Naive thymus-derived CD4-positive, alpha-beta T cell (primary cell): ENCODE data around the gene OPN1LW. TPM values are rescaled to one million over a fixed set of nuclear protein-coding genes. Genes with fewer than 3 reads are reported as not detected.

Source experiments
- ATAC-seq: fragments of 150-1000 bp; cut with Tn5 transposase; 2 replicates; pipeline ENCODE4 v1.10.0; 2021; ENCODE audit warnings: mild to moderate bottlenecking, moderate library complexity
- CTCF ChIA-PET: fragments of 350-600 bp; sonication (Branson Sonifier 250); formaldehyde crosslinking; loops from one replicate; lab custom pipeline; 2021; ENCODE audit warnings: antibody characterized with exemption; lab: Charles Lee
- POLR2A ChIA-PET: fragments of 350-600 bp; sonication (Branson Sonifier 250); formaldehyde crosslinking; loops from one replicate; lab custom pipeline; 2021; ENCODE audit warnings: antibody characterized with exemption, inconsistent platforms; lab: Charles Lee
- DNase-seq, 9 donors: peaks; one replicate each; pipeline versions ENCODE4 v3.0.0 to v3.0.0-alpha.2; 2020 to 2022; ENCODE audit warnings: mixed read lengths in 1 of 9
- H3K27ac ChIP-seq: one replicate; pipeline ENCODE4 v1.7.0; 2013; ENCODE audit warnings: mild to moderate bottlenecking, low read depth, low read length, moderate library complexity
- H3K27me3 ChIP-seq, 2 donors: one replicate each; pipeline ENCODE4 v1.7.0; 2013; ENCODE audit warnings: low read length in 2 of 2, mild to moderate bottlenecking in 2 of 2, moderate library complexity in 2 of 2; ENCODE audit not compliant: control insufficient read depth in 2 of 2, insufficient read depth in 2 of 2
- H3K36me3 ChIP-seq, 3 experiments: 1 replicate in 2 of 3; 2 replicates in 1 of 3; pipeline ENCODE4 v1.7.0; 2013; ENCODE audit warnings: low read length in 3 of 3, mild to moderate bottlenecking in 3 of 3, moderate library complexity in 1 of 3; ENCODE audit not compliant: insufficient read depth in 3 of 3, control insufficient read depth in 2 of 3
- H3K4me1 ChIP-seq, 2 donors: one replicate each; pipeline ENCODE4 v1.7.0; 2013; ENCODE audit warnings: low read length in 2 of 2, mild to moderate bottlenecking in 2 of 2, moderate library complexity in 1 of 2; ENCODE audit not compliant: control insufficient read depth in 2 of 2, insufficient read depth in 2 of 2
- H3K4me3 ChIP-seq: 2 replicates; pipeline ENCODE4 v1.7.0; 2013; ENCODE audit warnings: mild to moderate bottlenecking, low read length
- H3K9me3 ChIP-seq, 3 experiments: 1 replicate in 2 of 3; 2 replicates in 1 of 3; pipeline ENCODE4 v1.7.0; 2013; ENCODE audit warnings: low read length in 3 of 3; ENCODE audit not compliant: control insufficient read depth in 2 of 3
- H3K27ac Mint-ChIP-seq, 9 donors: one replicate each; pipeline ENCODE4 v1.8.0; 2020 to 2022; ENCODE audit warnings: mixed read lengths in 9 of 9, mild to moderate bottlenecking in 8 of 9, moderate library complexity in 5 of 9, inconsistent platforms in 2 of 9
- H3K27me3 Mint-ChIP-seq, 5 donors: one replicate each; pipeline ENCODE4 v1.8.0; 2021 to 2022; ENCODE audit warnings: mixed read lengths in 5 of 5, mild to moderate bottlenecking in 1 of 5
- H3K36me3 Mint-ChIP-seq, 5 donors: one replicate each; pipeline ENCODE4 v1.8.0; 2020 to 2022; ENCODE audit warnings: mixed read lengths in 5 of 5, mild to moderate bottlenecking in 3 of 5, inconsistent platforms in 1 of 5
- H3K4me1 Mint-ChIP-seq, 7 donors: one replicate each; pipeline ENCODE4 v1.8.0; 2020 to 2022; ENCODE audit warnings: mixed read lengths in 7 of 7, mild to moderate bottlenecking in 3 of 7, inconsistent platforms in 1 of 7
- H3K4me3 Mint-ChIP-seq, 10 donors: one replicate each; pipeline ENCODE4 v1.8.0; 2020 to 2022; ENCODE audit warnings: mild to moderate bottlenecking in 10 of 10, mixed read lengths in 10 of 10, moderate library complexity in 6 of 10, inconsistent platforms in 2 of 10
- H3K9me3 Mint-ChIP-seq, 11 donors: one replicate each; pipeline ENCODE4 v1.8.0; 2020 to 2022; ENCODE audit warnings: mixed read lengths in 11 of 11, mild to moderate bottlenecking in 4 of 11, inconsistent platforms in 1 of 11, moderate library complexity in 1 of 11
- intact Hi-C, 2 donors: fragments of 100-400 bp; cut with micrococcal nuclease; formaldehyde crosslinking; loops; one replicate each; pipeline ENCODE4 v1.15.1; 2023
- polyA plus RNA-seq, 2 donors: library from polyadenylated mRNA; unstranded; fragments of 300-500 nt; fragmentation: Illumina TruSeq; gene quantifications; one replicate each; pipeline ENCODE4 v1.2.3, GENCODE V29; 2021
- total RNA-seq, 6 experiments: library from RNA in 5 of 6; stranded (reverse) in 5 of 6; gene quantifications; 1 replicate in 5 of 6; 2 replicates in 1 of 6; pipeline ENCODE4 v1.2.3 and lab custom pipeline; 2021 to 2026

The OPN1LW gene
- total and polyA plus RNA-seq, 7 experiments from 2014 or later: not detected

DNA sequence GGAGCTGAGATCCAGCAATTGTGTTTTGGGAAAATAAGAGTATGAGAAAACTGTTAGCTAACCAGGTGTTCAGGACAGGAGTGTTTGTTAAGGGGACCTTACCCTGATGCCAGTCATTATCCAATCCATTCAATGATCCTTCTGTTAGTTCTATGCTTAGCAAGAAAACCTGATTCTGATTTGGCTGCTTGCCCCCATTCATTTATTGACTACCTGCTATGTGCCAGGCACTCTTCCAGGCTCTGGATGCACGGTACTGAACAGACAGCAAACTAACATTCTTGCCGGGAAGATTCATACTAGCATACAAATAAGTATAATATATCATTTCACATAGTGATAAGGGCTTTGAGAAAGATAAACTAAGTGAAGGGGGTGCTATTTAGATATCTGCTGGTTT, 45.5 kb upstream of the OPN1LW start:
- intact Hi-C loops: loop anchor here (5.0 to 10.0 kb wide), 4 partner anchors 76 to 434 kb away; partner anchors contain the start of genes EMD (in 1 of the 2), FLNA (in 1 of the 2), HCFC1 (in 1 of the 2) and TMEM187 (in 1 of the 2)
- ATAC-seq (no peak), DNase-seq (no peak)
- peak overlapping the region; percentile 84 for H3K27ac ChIP-seq
- Mint-ChIP-seq H3K36me3 (peaks cover 0 to 8% (median 0%) of the 10 kb centered on the region in 5 donors), H3K27me3 (peaks cover 0 to 4% (median 0%) of the 10 kb centered on the region in 5 donors), H3K27ac (peak overlapping the region; percentile 77 to 92 (median 87)), H3K4me1 (peaks cover 12 to 48% (median 33%) of the 10 kb centered on the region in 7 donors), H3K9me3 (peaks cover 0 to 4% (median 0%) of the 10 kb centered on the region in 11 donors), H3K4me3 (peak overlapping the region; percentile 66 to 93 (median 84))
- no peaks in the 10 kb centered on the region for H3K36me3 ChIP-seq
- H3K4me3 ChIP-seq: no peak overlapping the region
- H3K4me1 ChIP-seq: peaks cover 12 to 22% of the 10 kb centered on the region in 2 donors
- H3K9me3 ChIP-seq: no peaks in the 10 kb centered on the region
- H3K27me3 ChIP-seq: no peaks in the 10 kb centered on the region
- POLR2A ChIA-PET: interaction anchor here (1.1 to 2.0 kb wide), 4 partner anchors 24 to 391 kb away, joined by 3 to 8 read pairs (median 4); no protein-coding TSS in a partner anchor
- CTCF ChIA-PET: no interaction called here

DNA sequence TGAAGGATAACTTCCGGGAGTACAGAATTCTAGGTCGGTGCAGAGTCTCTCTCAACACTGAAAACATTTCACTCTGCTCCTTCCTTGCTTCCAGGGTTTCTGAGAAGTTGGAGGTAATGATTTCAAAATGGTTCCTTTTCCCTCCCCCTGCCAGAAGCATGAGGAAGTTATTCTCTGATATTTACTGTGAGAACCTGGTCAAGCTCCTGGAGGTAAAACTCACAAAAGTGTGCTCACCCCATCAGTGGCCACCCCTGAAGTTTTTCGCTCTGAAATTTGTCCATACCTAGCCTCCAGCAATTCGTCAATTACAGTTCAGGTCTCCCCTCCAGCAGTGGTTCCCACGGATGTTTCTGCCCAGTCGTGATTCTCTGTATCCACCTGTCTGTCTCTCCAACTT, 30.3 kb upstream of the OPN1LW start:
- no peaks in the 10 kb centered on the region for H3K36me3 ChIP-seq
- H3K27me3 ChIP-seq: no peaks in the 10 kb centered on the region
- H3K4me1 Mint-ChIP-seq: peaks cover 0 to 14% (median 6%) of the 10 kb centered on the region in 7 donors
- ChIA-PET CTCF (no interaction called here), POLR2A (no interaction called here)
- H3K9me3 Mint-ChIP-seq: peaks cover 0 to 3% (median 0%) of the 10 kb centered on the region in 11 donors
- intact Hi-C loops: no loop called here
- no peak for DNase-seq
- peaks cover 0 to 1% (median 0%) of the 10 kb centered on the region in 5 donors for H3K36me3 Mint-ChIP-seq
- H3K9me3 ChIP-seq: no peaks in the 10 kb centered on the region
- H3K4me1 ChIP-seq: peaks cover 0 to 3% of the 10 kb centered on the region in 2 donors
- no peak overlapping the region for H3K4me3 ChIP-seq
- no peak overlapping the region for H3K27ac ChIP-seq
- no peak overlapping the region for H3K4me3 Mint-ChIP-seq
- H3K27ac Mint-ChIP-seq: no peak overlapping the region
- H3K27me3 Mint-ChIP-seq: peaks cover 0 to 14% (median 0%) of the 10 kb centered on the region in 5 donors
- no peak for ATAC-seq

DNA sequence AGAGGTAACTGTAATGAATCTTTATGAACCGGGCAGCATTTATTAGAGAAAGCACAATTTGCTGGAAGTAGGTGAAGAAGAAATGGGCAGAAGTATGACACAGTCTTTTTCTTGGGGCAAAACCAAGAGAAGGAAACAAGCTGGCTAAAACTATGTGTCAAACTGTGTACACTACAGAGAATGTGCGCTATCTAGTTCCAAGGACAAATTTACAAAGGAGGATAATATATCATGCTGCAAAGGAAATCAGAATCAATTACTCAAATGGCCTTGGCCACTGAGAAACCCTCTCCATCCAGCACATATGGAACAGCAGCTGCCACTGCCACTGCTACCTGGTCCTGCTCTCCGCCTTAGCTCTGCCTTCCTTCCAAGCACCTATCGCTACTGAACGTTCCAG, 29.4 kb upstream of the OPN1LW start:
- H3K9me3 ChIP-seq: no peaks in the 10 kb centered on the region
- ChIA-PET POLR2A (no interaction called here), CTCF (no interaction called here)
- H3K27me3 ChIP-seq: no peaks in the 10 kb centered on the region
- Mint-ChIP-seq H3K36me3 (peaks cover 0 to 1% (median 0%) of the 10 kb centered on the region in 5 donors), H3K27ac (peak overlapping the region in 7 of 9 donors; percentile 43 to 87 (median 66)), H3K4me1 (peaks cover 0 to 14% (median 6%) of the 10 kb centered on the region in 7 donors), H3K27me3 (peaks cover 0 to 14% (median 0%) of the 10 kb centered on the region in 5 donors), H3K9me3 (peaks cover 0 to 3% (median 0%) of the 10 kb centered on the region in 11 donors), H3K4me3 (peak overlapping the region in 4 of 10 donors; percentile 25 to 55 (median 36))
- H3K4me3 ChIP-seq: no peak overlapping the region
- ATAC-seq (no peak), DNase-seq (no peak)
- no peak overlapping the region for H3K27ac ChIP-seq
- intact Hi-C loops: no loop called here
- H3K36me3 ChIP-seq: no peaks in the 10 kb centered on the region
- H3K4me1 ChIP-seq: peaks cover 0 to 3% of the 10 kb centered on the region in 2 donors

DNA sequence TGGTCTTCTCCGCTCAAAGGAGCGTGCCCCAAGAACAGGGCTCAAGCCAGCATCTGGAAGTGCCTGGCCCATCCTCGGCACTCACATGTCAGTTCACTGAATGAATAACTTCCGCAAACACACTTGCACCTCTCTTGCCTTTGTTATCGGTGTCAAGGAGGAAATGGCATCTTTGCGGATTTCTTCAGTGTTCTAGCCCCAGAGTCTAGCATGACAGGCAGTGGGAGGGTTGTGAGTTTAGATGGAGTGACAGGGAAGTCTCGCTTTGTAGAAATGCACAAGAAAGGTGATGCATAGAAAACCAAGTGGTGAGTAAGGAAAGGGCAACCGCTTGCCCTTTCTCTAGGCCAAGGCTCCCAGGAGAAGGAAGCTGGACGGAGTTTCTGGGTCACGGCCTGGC, 29.0 kb upstream of the OPN1LW start:
- Histone ChIP-seq H3K27ac (no peak overlapping the region), H3K4me1 (peaks cover 0 to 3% of the 10 kb centered on the region in 2 donors), H3K36me3 (no peaks in the 10 kb centered on the region), H3K27me3 (no peaks in the 10 kb centered on the region), H3K9me3 (no peaks in the 10 kb centered on the region), H3K4me3 (no peak overlapping the region)
- intact Hi-C loops: no loop called here
- peak overlapping the region in 5 of 10 donors; percentile 18 to 55 (median 25) for H3K4me3 Mint-ChIP-seq
- H3K36me3 Mint-ChIP-seq: peaks cover 0 to 1% (median 0%) of the 10 kb centered on the region in 5 donors
- H3K27me3 Mint-ChIP-seq: peaks cover 0 to 14% (median 0%) of the 10 kb centered on the region in 5 donors
- H3K9me3 Mint-ChIP-seq: peaks cover 0 to 3% (median 0%) of the 10 kb centered on the region in 11 donors
- POLR2A ChIA-PET: no interaction called here
- peaks cover 0 to 14% (median 6%) of the 10 kb centered on the region in 7 donors for H3K4me1 Mint-ChIP-seq
- ATAC-seq (no peak), DNase-seq (peak in 1 of 9 donors; percentile 13)
- peak overlapping the region in 7 of 9 donors; percentile 43 to 87 (median 66) for H3K27ac Mint-ChIP-seq
- CTCF ChIA-PET: no interaction called here

DNA sequence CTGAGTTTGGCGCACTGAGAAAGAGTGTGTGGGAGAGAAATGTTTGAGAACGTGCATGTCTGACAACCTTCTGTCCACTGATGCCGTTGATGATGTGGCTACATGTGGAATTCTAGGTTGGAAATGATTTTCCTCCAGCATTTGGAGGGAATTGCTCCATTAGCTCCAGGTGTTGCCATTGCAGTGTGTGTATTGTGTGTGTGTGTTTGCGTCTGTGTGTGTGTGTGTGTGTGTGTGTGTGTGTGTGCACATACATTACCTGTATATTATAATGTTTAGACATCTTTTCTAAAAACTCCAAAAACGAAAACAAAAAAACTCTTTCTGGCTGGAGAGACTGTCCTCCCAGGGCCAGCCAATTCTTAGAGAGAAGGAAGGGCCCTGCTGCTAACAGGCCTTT, 28.3 kb upstream of the OPN1LW start:
- Mint-ChIP-seq H3K27ac (peak overlapping the region in 2 of 9 donors; percentile 47 to 73), H3K4me3 (no peak overlapping the region), H3K27me3 (peaks cover 0 to 14% (median 0%) of the 10 kb centered on the region in 5 donors), H3K36me3 (peaks cover 0 to 1% (median 0%) of the 10 kb centered on the region in 5 donors), H3K4me1 (peaks cover 0 to 14% (median 6%) of the 10 kb centered on the region in 7 donors), H3K9me3 (peaks cover 0 to 9% (median 0%) of the 10 kb centered on the region in 11 donors)
- CTCF ChIA-PET: no interaction called here
- H3K4me3 ChIP-seq: no peak overlapping the region
- H3K27ac ChIP-seq: no peak overlapping the region
- no peak for DNase-seq
- POLR2A ChIA-PET: interaction anchor here (0.8 kb wide), 1 partner anchor 10 kb away, joined by 4 read pairs; no protein-coding TSS in a partner anchor
- intact Hi-C loops: no loop called here
- no peaks in the 10 kb centered on the region for H3K27me3 ChIP-seq
- H3K9me3 ChIP-seq: no peaks in the 10 kb centered on the region
- H3K36me3 ChIP-seq: no peaks in the 10 kb centered on the region
- no peak for ATAC-seq
- peaks cover 0 to 3% of the 10 kb centered on the region in 2 donors for H3K4me1 ChIP-seq

DNA sequence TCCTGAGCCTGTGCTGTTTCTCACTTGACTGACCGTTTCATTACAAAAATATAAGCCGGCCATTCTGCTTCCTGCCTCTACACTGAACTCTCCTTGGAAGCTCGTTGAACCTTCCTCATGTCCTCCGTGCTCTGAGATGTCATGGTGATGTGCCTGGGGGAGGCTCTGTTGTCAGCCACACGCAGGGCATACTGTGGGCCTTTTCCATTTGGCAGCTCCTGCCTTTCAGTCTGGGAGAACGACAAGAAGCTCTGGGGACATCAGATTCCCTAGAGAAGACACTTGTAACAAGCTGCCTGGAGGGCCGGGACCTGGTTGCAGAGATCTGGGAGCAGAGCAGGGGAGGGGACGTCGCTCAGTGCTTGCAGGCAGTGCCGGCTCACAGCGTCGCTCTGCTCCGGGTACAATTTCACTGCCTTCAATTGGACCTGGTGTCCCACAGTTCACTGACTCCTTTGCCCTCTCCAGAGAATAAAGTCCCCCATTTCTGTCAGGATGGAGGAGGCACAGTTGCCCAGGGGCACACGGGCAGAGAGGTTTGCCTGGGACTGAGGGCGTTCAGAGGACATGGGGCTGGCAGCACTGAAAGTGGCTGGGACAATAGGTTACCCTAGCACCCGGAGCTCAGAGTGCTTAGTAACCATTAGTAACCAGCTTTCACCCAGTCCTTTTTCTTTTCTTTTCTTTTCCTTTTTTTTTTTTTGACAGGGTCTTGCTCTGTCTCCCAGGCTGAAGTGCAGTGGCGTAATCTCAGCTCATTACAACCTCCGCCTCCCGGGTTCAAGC, 27.4 kb upstream of the OPN1LW start:
- CTCF ChIA-PET: no interaction called here
- ATAC-seq: no peak

More for the DNA sequence above, 27.4 kb upstream of the OPN1LW start:
- Histone ChIP-seq H3K27ac (no peak overlapping the region), H3K9me3 (no peaks in the 10 kb centered on the region), H3K4me3 (no peak overlapping the region), H3K36me3 (no peaks in the 10 kb centered on the region), H3K27me3 (no peaks in the 10 kb centered on the region), H3K4me1 (peaks cover 0 to 3% of the 10 kb centered on the region in 2 donors)
- Mint-ChIP-seq H3K27ac (no peak overlapping the region), H3K36me3 (peaks cover 0 to under 1% (median 0%) of the 10 kb centered on the region in 5 donors), H3K27me3 (peaks cover 0 to 14% (median 0%) of the 10 kb centered on the region in 5 donors), H3K4me3 (peak overlapping the region in 1 of 10 donors; percentile 59), H3K9me3 (peaks cover 0 to 9% (median 0%) of the 10 kb centered on the region in 11 donors), H3K4me1 (peaks cover 0 to 14% (median 7%) of the 10 kb centered on the region in 7 donors)
- POLR2A ChIA-PET: interaction anchor here (0.8 to 1.6 kb wide), 2 partner anchors 9 to 10 kb away, joined by 4 read pairs; no protein-coding TSS in a partner anchor
- intact Hi-C loops: no loop called here
- no peak for DNase-seq
